ENCODE measurements around the gene OSBPL5.

The OSBPL5 gene

DNA sequence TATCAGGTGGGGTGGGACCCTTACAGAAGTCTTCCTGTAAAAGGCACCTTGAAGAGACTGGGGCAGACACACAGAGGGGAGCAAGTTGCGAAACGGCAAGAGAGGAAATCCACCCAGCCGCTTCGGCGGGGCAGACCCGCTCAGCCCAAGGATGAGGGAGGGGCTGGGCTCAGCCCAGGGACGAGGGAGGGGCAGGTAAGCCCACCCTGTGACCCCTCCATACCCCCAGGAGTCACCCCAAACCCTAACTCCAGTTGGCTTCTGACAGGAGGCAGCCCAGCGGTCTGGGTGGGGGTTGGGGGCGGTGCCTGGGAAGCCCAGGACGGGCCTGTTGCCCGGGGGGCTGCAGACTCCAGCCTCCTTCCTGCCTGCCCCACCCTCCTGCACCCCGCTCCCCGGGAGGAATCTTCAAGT lies 965 bp downstream of the OSBPL5 start:
- in situ Hi-C loops (cut with MboI; ENCODE audit: low sequenced_read_pairs) = no loop called here

DNA sequence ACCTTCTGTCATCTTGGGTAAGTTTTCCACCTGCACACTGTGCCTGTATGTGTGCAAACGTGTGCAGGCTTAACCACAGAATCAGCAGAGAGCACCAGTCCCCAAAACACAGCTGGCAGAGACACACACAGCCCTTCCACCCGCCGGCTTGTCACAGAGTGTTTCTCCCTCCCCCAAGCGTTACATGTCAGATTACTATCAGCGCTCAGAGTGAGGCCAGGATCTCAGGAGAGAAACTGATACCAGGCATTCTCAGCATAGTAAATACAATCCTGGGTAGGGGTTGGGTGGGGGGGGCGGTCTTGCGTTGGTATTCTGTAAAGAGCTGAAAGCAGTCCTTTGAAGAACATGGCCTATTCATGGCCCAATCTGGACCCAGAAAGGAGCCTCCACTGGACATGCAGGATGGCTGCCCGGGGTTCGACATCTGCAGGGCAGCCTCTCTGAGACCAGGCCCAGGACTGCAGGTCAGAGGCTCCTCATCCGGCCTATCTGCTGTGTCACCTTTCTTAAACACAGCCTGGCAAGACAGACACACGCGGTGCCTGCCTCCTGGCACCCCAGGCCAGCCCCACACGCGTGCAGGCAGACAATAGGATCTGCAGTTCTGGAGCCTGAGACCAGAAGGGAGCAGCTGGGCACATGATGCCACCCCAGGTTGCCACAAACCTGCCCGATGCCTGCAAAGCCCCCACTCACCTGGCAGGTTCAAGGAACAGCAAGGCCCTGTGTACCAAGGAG lies 1.7 kb downstream of the OSBPL5 start:
- in situ Hi-C loops (cut with MboI; ENCODE audit: low sequenced_read_pairs) = no loop called here

GRCh38 chr11:3162410-3163240 lies 2.5 kb downstream of the OSBPL5 start:
- in situ Hi-C loops (cut with MboI; ENCODE audit: low sequenced_read_pairs) = no loop called here

- in situ Hi-C loops (cut with MboI; ENCODE audit: low sequenced_read_pairs) = no loop called here
Measured at GRCh38 chr11:3161720-3162409, 3.2 kb downstream of the OSBPL5 start.

- in situ Hi-C loops (cut with MboI; ENCODE audit: low sequenced_read_pairs) = no loop called here
Measured at GRCh38 chr11:3161309-3161708, 3.8 kb downstream of the OSBPL5 start.

DNA sequence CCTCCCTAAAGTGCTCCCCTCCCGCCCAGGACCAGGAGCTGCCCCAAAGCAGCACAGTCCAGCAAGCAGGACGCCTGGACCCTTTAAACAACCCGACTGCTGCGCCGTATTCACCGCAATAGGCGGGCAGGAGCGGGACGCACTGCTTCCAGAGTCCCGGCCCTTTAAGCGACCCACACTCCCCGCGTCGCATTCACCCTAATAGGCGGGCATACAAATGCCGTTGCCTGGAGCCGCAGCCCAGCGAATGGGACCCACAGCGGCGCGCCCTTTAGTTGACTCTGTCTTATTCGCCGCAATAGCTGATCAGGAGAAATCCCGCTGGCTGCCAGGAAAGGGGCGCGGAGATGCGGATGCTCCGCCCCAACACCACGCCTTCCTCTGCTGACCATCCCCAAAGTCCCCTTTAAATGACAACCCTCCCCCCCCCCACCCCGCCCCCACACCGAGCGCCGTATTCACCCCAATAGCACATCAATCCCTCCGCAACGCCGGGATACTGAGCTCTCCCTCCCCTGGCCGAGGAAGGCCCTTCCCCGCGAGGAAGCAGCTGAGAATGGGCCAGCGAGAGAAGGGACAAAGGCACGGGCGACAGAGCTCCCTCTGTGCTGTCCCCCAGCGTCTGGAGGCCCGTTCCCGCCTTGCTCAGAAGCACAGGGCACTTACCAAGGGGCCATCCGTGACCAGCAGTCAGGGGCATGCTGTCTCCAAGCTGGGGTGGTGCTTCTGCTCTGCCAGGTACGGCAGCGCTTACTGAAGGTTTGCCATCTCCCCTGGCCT lies 4.7 kb downstream of the OSBPL5 start:
- in situ Hi-C loops (cut with MboI; ENCODE audit: low sequenced_read_pairs) = no loop called here

GRCh38 chr11:3159296-3160190 lies 5.6 kb downstream of the OSBPL5 start:
- in situ Hi-C loops (cut with MboI; ENCODE audit: low sequenced_read_pairs) = no loop called here

DNA sequence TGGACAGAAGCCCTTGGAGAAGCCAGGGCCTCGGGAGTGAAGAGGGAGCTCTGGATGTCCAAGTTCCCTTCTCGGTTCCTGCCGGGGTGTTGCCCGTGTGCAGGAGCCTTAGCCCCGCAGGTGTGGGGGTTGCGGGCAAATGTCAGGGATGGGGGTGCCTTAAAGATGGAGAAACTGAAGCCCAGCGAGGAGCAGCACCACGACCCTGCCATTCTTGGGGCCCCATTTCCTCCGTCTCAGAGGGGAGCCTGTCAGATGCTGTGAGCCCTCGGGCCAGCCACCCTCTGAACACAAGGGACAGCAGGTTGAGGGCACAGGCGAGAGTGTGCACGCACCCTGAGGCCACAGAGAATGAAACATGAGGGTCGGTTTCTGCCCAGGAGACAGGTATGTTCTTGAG lies 6.3 kb downstream of the OSBPL5 start:
- in situ Hi-C loops (cut with MboI; ENCODE audit: low sequenced_read_pairs) = no loop called here

GRCh38 chr11:3158131-3158591 lies 6.9 kb downstream of the OSBPL5 start:
- in situ Hi-C loops (cut with MboI; ENCODE audit: low sequenced_read_pairs) = no loop called here

DNA sequence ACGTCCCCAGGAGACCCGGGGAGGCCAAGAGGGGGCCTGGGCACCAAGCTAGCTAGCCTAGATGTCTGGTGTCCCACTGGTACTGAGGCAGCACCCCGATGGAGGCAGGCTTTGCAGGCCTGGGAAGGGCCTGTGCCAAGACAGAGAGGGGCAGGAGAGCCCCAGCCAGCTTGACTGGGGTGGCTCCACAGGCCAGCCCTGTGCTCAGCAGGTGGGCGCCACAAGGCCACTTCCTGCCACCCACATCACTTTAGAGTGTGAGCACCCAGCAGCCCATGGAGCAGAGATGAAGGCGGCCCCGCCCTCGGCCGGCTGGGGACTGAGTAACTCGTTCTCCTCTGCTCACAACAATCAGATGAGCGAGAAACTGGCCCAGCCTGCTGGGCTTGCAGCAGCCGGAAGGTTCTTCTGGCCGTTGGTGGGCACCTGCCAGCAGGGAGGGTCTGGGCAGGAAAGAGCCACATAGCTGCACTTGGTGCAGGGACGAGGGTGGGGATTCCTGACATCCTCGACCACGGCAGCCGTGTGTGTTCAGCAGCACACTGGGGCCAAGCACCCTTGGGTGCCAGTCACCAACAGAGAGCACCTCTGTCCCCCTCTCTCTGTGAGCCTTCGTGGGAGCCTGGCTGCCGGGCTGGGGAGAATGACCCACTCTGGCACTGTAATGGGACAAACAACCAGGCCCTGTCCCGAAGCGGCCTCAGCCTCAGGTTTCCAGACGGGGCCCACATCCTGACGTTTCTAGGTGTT lies 7.6 kb downstream of the OSBPL5 start:
- in situ Hi-C loops (cut with MboI; ENCODE audit: low sequenced_read_pairs) = no loop called here

- in situ Hi-C loops (cut with MboI; ENCODE audit: low sequenced_read_pairs) = no loop called here
Measured at GRCh38 chr11:3156661-3157311, 8.3 kb downstream of the OSBPL5 start.

DNA sequence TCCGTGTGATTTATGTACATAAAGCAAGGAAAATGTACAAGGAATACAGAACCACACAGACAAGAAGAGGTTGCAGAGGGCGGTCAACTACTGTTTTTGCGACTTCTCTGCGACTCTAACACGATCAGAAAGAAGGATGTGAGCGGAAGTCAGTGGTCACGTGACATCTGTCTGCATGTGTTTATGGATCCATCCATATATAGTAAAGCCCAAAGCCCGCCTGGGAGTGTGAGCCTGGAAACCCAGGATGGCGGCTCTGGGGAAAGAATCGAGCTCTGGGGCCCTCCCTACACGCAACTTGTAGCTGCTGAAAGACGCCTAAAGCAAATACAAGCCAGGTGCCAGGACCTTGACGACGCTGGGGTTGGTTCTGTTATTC lies 8.8 kb downstream of the OSBPL5 start:
- in situ Hi-C loops (cut with MboI; ENCODE audit: low sequenced_read_pairs) = no loop called here

GRCh38 chr11:3155691-3156258 lies 9.3 kb downstream of the OSBPL5 start:
- in situ Hi-C loops (cut with MboI; ENCODE audit: low sequenced_read_pairs) = no loop called here

- in situ Hi-C loops (cut with MboI; ENCODE audit: low sequenced_read_pairs) = no loop called here
Measured at GRCh38 chr11:3155216-3155615, 9.9 kb downstream of the OSBPL5 start.

DNA sequence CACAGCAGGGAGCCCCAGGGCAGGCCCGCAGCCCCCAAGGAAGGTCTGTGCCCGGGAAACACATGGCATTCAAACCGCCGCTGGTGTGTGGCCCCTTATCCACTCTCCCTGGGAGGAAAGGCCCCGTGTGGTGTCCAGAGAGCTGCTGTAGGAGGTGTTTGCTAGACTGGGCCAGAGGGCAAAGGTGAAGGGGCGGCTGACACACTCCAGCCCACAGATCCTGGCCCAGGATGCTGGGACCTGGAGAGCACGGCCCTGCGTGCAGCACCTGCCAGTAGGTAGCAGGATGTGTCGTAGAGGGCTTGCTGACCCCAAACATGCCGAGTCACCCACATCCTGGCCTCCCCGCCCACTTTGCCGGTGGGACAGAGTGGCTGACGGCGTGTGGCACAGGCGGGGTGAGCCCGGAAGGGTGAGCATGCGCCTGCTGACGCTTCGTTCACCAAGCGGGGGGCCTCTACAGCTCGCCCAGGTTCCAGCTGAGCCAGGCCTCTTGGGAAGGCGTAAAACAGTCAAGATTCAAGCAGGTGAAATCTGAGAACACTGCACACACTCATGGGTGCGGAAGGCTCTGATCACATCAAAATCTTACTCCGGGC lies 11.0 kb downstream of the OSBPL5 start:
- in situ Hi-C loops (cut with MboI; ENCODE audit: low sequenced_read_pairs) = no loop called here

GRCh38 chr11:3153291-3153861 lies 11.7 kb downstream of the OSBPL5 start:
- in situ Hi-C loops (cut with MboI; ENCODE audit: low sequenced_read_pairs) = no loop called here

DNA sequence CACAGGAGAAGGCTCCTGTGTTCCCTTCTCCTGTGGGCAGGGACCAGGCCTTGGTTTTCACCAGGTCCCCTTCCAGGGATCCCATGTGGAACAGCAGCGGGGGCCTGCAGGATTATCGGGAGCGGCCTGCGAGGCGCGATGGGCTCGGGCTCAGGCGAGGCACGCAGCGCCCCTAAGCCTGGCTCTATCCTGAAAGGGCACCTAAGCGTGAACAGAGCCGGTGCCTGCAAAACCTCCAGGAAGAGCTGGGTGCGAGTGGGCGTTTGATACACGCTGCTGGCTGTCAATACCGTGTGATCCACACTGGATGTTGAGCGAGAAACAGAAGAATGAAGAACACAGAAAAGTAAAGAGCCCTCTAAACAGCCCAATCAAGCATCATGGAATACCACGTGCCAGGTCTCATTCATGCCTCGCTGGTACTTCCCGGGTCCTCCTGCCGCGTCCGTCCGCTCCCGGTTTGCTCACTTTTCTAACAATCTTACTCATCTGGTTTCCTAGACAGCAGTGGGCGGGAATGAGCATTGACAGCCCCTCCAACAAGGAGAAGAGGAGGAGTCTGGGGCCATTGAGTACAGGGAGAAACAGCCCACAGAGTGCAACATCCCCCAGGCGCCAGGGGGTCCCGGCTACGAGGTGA lies 12.5 kb downstream of the OSBPL5 start:
- in situ Hi-C loops (cut with MboI; ENCODE audit: low sequenced_read_pairs) = no loop called here

Measured in HL-60/S4 (cell line).